Stomach (tissue), 9 donors: ENCODE results near the gene ARFGAP3. TPM values are rescaled to one million over a fixed set of nuclear protein-coding genes. Genes with fewer than 3 reads are reported as not detected.

Source experiments
- DNase-seq, 2 donors: peaks; one replicate each; pipeline versions ENCODE4 v3.0.0 to v3.0.0-alpha.2; 2013 to 2019
- H3K27ac ChIP-seq, 5 donors: fragments of 200-600 bp in 4 of 5; sonication (generic) in 4 of 5; one replicate each; pipeline ENCODE4 v1.5.1; 2013 to 2019; ENCODE audit warnings: mild to moderate bottlenecking in 1 of 5, moderate library complexity in 1 of 5
- H3K27me3 ChIP-seq, 3 donors: fragments of 200-600 bp; sonication (generic); one replicate each; pipeline ENCODE4 v1.5.1; 2017 to 2019; ENCODE audit warnings: mixed run types in 1 of 3
- H3K36me3 ChIP-seq, 4 donors: fragments of 200-600 bp; sonication (generic); 1 replicate in 3 of 4; 2 replicates in 1 of 4; pipeline ENCODE4 v1.5.1; 2016 to 2019
- H3K4me1 ChIP-seq, 4 donors: fragments of 200-600 bp; sonication (generic); one replicate each; pipeline ENCODE4 v1.5.1; 2016 to 2019
- H3K4me3 ChIP-seq, 4 donors: fragments of 200-600 bp; sonication (generic) in 3 of 4; one replicate each; pipeline ENCODE4 v1.5.1; 2016 to 2019; ENCODE audit warnings: mild to moderate bottlenecking in 1 of 4
- H3K9me3 ChIP-seq, 4 donors: fragments of 200-600 bp; sonication (generic); one replicate each; pipeline ENCODE4 v1.5.1; 2016 to 2019
- EP300 ChIP-seq: sonication (generic); formaldehyde crosslinking; IDR thresholded peaks from one replicate; pipeline ENCODE4 v1.6.1; 2017; ENCODE audit warnings: antibody characterized with exemption
- POLR2A ChIP-seq, 4 donors: fragments of 450-650 bp; IDR thresholded peaks; one replicate each; pipeline ENCODE4 v1.6.1; 2016; ENCODE audit warnings: antibody characterized with exemption in 4 of 4, control low read depth in 2 of 4, mild to moderate bottlenecking in 1 of 4, moderate library complexity in 1 of 4
- POLR2AphosphoS5 ChIP-seq, 3 donors: sonication (generic); formaldehyde crosslinking; IDR thresholded peaks; one replicate each; pipeline ENCODE4 v1.6.1; 2016; ENCODE audit warnings: antibody characterized with exemption in 3 of 3
- WGBS, 5 donors: extraction: QIAGEN DNeasy Blood & Tissue Kit in 3 of 5; methylation state at CpG; one replicate each; pipeline versions ENCODE4 v1.1.5 to v1.1.7; 2013 to 2018; 5-methylcytosine and 5-hydroxymethylcytosine counted together
- intact Hi-C: fragments of 100-400 bp; cut with DNase I; formaldehyde crosslinking; loops from one replicate; pipeline ENCODE4 v1.15.1; 2023; ENCODE audit warnings: low total_unique reads
- polyA plus RNA-seq, 3 donors: library from polyadenylated mRNA; stranded (reverse); fragments of 200-250 nt; gene quantifications; one replicate each; pipeline ENCODE4 v1.2.3, GENCODE V29; 2013
- total RNA-seq, 5 donors: library from RNA; depleted of rRNA; stranded (reverse); fragments of >200 nt; gene quantifications; one replicate each; pipeline versions ENCODE4 v1.1.0 to v1.2.3, GENCODE V29; 2014 to 2016
- TF ChIP-seq, protein P1 (sequence below), 7 experiments: fragments of 450-650 bp in 4 of 7; fragments of 200-600 bp in 3 of 7; sonication (generic) in 3 of 7; IDR thresholded peaks; one replicate each; pipeline ENCODE4 v1.5.1; 2016 to 2019; ENCODE audit warnings: antibody characterized with exemption in 7 of 7, control low read depth in 2 of 7, mild to moderate bottlenecking in 1 of 7
- donor health status: healthy with polysubstance abuse.
- donor health status: Bipolar disorder and iron deficiency.
- donor health status: healthy.

ARFGAP3 gene
- total and polyA plus RNA-seq, 8 donors, result 4.6 to 77.5 (median 39.9) TPM

DNA sequence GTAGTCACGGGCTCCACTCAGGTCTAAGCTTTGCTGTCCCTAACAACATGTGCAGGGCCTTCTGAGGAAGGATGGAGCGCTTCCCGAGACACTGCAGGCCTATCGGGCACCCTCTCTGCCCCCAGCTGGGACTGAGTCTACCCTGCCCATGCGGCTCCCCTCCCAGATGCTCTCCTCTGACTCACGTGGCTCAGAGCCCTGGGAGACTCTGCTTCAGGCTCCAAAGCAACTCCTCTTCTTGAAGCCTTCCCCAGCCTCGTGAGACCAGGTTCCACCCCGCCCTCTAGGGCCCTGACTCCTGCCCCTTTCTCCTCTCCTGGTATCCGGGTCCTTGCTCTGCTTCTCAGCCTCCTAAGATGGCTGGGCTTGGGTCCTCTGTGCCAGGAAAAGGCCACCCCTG is 28.4 kb upstream of the ARFGAP3 start:
- 73 to 83% (median 81%) methylated on average over 6 to 9 of the region's 9 CpGs for WGBS, 5 donors
- H3K36me3 ChIP-seq, result peaks cover 57 to 99% (median 99%) of the 10 kb centered on the region in 4 donors
- H3K27me3 ChIP-seq, result no peaks in the 10 kb centered on the region
- H3K9me3 ChIP-seq, result no peaks in the 10 kb centered on the region
- H3K4me3 ChIP-seq, result no peak overlapping the region
- H3K4me1 ChIP-seq, result peaks cover 12 to 53% (median 19%) of the 10 kb centered on the region in 4 donors
- no peak for DNase-seq
- intact Hi-C loops, result no loop called here
- TF ChIP-seq POLR2AphosphoS5 (IDR thresholded peaks at IDR 0.05), result no peak
- TF ChIP-seq, protein P1, sequence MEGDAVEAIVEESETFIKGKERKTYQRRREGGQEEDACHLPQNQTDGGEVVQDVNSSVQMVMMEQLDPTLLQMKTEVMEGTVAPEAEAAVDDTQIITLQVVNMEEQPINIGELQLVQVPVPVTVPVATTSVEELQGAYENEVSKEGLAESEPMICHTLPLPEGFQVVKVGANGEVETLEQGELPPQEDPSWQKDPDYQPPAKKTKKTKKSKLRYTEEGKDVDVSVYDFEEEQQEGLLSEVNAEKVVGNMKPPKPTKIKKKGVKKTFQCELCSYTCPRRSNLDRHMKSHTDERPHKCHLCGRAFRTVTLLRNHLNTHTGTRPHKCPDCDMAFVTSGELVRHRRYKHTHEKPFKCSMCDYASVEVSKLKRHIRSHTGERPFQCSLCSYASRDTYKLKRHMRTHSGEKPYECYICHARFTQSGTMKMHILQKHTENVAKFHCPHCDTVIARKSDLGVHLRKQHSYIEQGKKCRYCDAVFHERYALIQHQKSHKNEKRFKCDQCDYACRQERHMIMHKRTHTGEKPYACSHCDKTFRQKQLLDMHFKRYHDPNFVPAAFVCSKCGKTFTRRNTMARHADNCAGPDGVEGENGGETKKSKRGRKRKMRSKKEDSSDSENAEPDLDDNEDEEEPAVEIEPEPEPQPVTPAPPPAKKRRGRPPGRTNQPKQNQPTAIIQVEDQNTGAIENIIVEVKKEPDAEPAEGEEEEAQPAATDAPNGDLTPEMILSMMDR (IDR thresholded peaks at IDR 0.05), result no peak
- no peak for TF ChIP-seq EP300
- H3K27ac ChIP-seq, result peak overlapping the region; percentile 10 to 46 (median 28)

DNA sequence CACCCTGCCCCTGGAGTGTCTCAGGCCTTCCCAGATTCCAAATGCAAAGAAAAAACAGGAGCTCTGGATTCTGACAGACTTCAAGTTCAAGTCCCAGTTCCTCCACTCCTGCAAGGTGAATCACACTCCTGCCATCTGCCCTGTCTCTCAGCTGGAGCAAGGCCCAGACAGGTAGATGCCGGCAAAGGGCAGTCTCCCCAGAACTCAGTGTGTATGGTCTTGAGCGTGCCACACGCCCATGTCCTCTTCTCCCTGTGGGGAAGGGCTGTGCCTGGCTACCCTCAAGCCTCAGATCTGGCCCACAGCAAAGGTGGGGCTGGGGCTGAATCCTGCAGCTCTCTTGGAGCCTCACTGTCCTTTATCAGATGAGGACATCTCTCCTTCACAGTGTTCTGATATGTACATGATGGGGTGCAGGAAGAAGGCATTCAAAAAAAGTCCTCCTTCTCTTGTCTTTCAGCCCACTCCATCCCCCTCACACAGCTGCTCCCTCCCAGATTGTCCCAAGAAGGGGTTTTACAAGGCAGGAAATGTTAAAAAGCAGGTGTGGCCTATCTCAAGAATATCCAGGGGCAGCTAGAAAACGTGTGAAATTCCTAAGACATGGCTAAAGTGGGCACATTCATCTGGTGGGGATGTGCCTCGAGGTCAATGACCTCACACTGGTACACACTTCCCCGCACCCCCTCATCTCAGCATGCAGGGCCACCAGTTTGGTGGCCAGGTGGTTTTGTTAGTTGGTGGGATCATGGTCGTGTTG is 27.7 kb upstream of the ARFGAP3 start:
- TF ChIP-seq, protein P1 (IDR thresholded peaks at IDR 0.05), result no peak
- TF ChIP-seq POLR2A (IDR thresholded peaks at IDR 0.05) (no peak), POLR2AphosphoS5 (IDR thresholded peaks at IDR 0.05) (no peak), EP300 (no peak)
- Histone ChIP-seq H3K36me3 (peaks cover 59 to 99% (median 99%) of the 10 kb centered on the region in 4 donors), H3K27me3 (no peaks in the 10 kb centered on the region), H3K4me1 (peaks cover 12 to 49% (median 18%) of the 10 kb centered on the region in 4 donors), H3K9me3 (no peaks in the 10 kb centered on the region), H3K27ac (peak overlapping the region in 4 of 5 donors; percentile 10 to 46 (median 24)), H3K4me3 (no peak overlapping the region)
- intact Hi-C loops, result no loop called here
- 68 to 83% (median 77%) methylated on average over 7 of the region's 7 CpGs for WGBS, 5 donors
- no peak for DNase-seq

DNA sequence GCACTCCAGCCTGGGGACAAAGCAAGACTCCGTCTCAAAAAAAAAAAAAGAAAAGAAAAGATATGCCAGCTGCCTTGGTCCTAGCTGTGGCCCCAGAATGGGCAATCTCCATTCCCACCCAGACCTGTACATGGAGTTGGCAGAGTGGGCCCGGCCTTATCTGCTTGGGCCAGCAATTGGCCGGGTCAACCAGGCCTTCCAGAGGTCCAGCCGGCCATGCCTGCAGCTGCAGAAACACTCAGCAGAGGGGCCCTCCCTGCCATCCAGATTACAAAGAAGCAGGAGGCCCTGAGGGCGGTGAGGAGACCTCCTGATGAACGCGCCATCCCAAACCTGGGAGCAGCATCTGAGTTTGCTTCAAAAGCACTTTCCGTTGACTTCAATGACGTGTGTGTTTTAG is 26.9 kb upstream of the ARFGAP3 start:
- H3K27ac ChIP-seq, result peak overlapping the region in 1 of 5 donors; percentile 10
- H3K9me3 ChIP-seq, result no peaks in the 10 kb centered on the region
- H3K36me3 ChIP-seq, result peaks cover 57 to 100% (median 99%) of the 10 kb centered on the region in 4 donors
- H3K4me1 ChIP-seq, result peaks cover 12 to 45% (median 17%) of the 10 kb centered on the region in 4 donors
- intact Hi-C loops, result no loop called here
- 71 to 88% (median 77%) methylated on average over 8 to 9 of the region's 9 CpGs for WGBS, 5 donors
- TF ChIP-seq, protein P1 (IDR thresholded peaks at IDR 0.05), result no peak
- no peak for TF ChIP-seq POLR2AphosphoS5 (IDR thresholded peaks at IDR 0.05)
- no peak for TF ChIP-seq POLR2A (IDR thresholded peaks at IDR 0.05)
- no peak for TF ChIP-seq EP300
- H3K27me3 ChIP-seq, result no peaks in the 10 kb centered on the region
- no peak overlapping the region for H3K4me3 ChIP-seq
- no peak for DNase-seq

DNA sequence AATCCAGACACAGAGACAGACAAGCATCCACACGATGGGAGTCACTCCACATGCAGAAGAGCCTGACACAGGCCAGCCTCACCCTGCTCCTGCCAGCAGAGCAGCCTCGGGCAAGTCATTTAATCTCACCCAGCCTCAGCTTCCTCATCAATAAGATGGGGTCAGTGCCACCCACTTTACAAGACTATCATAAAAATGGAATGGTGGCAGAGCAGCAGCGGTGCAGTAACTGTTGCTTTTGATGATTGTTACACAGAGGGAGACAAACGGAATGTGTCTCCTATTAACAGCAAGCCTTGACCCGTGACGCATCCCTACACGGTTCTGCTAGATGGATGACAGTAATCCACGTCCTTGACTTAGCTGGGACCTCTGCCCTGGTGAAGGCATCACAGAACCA is 26.0 kb upstream of the ARFGAP3 start:
- no peaks in the 10 kb centered on the region for H3K9me3 ChIP-seq
- no peak for DNase-seq
- WGBS, 5 donors, result 85 to 92% (median 89%) methylated on average over 8 of the region's 8 CpGs
- H3K27ac ChIP-seq, result peak overlapping the region in 1 of 5 donors; percentile 65
- no peak overlapping the region for H3K4me3 ChIP-seq
- no peak for TF ChIP-seq POLR2A (IDR thresholded peaks at IDR 0.05)
- TF ChIP-seq POLR2AphosphoS5 (IDR thresholded peaks at IDR 0.05), result no peak
- TF ChIP-seq EP300, result no peak
- TF ChIP-seq, protein P1 (IDR thresholded peaks at IDR 0.05), result no peak
- H3K4me1 ChIP-seq, result peaks cover 4 to 38% (median 10%) of the 10 kb centered on the region in 4 donors
- H3K27me3 ChIP-seq, result no peaks in the 10 kb centered on the region
- intact Hi-C loops, result no loop called here
- peaks cover 60 to 100% (median 99%) of the 10 kb centered on the region in 4 donors for H3K36me3 ChIP-seq
